AG08396 (cell line): Measurements from ENCODE around the gene RAD51B.
"Not testable (repeated sequence)": the region's sequence is repeated elsewhere in the genome, so short reads cannot be mapped to it uniquely, and the experiment has no call there.

Experiments
- DNase-seq: peaks from one replicate; pipeline ENCODE4 v3.0.0; 2012; ENCODE audit warnings: low spot score, mixed read lengths

The RAD51B gene

DNA sequence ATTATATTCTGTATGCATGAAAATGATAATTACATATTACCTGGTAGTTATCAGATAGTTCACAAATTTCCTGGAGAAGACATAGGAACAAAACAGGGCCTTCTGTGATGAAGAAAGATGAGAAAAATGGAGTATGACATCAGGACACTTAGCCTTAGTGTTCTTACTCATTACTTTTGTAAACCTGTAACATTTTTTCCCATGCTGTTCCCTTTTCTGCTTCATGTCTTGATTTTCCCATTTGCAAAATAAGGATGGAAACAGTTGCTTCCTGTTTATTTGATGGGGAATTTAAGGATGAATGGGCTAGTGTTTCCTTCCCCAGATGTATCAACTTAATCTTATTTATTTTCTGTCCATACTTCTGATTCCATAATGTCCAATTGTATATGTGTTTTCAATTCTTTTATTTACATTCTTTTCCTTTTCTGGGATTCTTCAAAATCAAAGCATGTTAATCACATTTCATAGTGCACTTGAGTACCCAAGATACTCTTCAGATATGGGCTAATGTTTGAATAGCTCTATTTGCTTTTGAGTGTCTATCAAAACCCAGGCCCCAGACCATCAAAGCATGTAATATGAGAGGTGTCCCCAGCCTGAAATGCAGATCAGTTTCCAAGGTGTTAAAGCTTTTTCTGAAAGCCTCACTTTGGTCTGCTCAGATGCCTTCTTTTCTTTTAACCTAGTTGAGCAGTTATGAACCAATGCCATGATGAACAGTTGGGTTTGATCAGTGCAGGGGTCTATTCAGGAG, 260.5 kb downstream of the RAD51B start:
- no peak for DNase-seq

DNA sequence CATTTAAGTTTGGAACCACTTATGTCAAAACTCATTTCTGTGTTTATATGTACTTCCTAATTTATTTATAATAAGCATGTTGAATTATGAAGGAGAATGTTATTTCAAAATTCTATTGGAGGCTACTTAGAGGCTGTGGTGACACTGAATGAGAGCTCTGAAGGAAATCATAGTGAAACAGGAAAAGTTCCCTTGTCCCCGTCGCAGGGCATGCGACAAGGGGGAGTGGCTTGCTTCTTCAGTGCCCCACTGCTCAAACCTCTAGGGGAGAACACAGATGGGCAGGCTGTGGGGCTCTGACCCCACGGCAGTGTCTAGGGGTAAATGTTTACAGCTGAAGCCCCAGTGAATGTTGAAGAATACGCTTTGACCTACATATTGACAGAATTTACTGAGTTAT, 261.9 kb downstream of the RAD51B start:
- no peak for DNase-seq

DNA sequence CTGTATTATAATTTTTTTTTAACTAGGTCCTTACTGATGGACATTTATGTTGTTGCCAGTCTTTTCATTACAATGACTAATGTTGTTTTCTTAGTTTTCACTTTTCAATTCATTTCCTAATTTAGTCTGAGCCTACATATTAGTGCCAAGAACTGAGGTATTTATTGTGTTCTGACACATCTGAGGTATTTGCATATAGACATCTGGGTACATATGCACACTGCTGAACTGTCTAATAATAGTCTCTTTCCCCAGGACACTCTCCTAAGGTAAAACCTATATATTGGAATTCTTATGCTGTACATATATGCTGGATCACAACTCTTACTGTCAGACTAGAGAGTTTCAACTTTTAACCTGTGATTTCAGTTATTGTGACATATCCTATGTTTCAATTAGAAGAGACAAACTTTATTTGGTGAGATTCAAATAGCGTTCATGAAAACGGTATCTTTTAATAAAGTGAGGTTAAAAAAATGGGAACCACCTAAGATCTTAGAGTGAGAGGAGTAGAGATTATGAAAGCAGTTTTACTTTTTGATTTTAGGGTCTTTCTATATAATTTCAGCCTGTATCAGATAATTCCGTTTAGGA, 263.2 kb downstream of the RAD51B start:
- no peak for DNase-seq

DNA sequence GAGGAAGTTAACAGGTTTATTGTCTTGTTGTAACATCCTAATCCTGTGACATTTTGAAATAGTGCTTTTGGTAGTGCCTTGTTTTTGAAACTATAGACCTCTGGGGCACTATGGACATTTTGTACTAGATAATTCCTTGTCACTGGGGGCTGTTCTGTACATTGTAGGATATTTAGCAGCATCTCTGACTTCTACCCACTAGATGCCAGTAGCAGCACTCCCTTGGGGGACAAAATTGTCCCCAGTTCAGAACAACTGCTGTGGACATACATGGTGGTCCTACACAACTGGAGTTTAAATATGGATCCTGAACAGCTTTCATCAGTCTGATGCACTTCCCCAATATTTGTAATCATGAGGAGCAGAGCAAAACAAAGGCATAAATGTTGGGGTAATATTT, 264.7 kb downstream of the RAD51B start:
- no peak for DNase-seq

DNA sequence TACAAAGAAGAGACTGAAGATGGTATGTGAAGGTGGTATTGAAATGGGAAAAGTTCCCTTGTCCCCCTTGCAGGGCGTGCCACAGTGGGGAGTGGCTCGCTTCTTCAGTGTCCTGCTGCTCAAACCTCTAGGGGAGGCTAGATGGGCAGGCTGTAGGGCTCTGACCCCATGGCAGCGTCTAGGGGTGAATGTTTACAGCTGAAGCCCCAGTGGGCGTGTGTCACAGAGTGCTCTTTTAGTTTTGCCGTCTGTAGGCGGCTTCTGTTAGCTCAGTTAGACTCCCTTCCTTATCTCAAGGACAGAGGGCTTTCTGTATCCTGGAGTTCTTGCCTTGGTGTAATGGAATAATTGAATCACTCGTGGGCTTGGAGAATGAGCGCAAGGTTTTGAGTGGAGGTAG, 266.2 kb downstream of the RAD51B start:
- no peak for DNase-seq

DNA sequence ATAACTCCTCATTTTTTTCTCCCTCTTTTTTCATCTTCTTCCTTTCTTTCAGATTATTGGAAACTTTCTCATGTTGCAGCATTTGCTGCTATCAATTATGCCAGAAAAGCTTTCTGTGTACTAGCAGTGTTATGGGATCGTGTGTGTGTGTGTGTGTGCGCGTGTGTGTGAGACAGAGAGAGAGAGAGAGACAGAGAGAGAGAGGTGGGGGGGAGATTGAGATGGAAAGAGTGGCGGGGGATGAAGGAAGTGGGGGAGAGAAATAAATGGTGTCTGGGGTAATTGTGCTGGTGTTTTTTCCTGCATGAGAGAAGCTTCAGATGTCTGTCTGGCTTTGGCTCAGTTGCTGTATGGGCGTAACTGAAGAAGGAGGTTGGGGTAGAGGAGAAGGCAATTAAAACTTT, 268.9 kb downstream of the RAD51B start:
- no peak for DNase-seq

DNA sequence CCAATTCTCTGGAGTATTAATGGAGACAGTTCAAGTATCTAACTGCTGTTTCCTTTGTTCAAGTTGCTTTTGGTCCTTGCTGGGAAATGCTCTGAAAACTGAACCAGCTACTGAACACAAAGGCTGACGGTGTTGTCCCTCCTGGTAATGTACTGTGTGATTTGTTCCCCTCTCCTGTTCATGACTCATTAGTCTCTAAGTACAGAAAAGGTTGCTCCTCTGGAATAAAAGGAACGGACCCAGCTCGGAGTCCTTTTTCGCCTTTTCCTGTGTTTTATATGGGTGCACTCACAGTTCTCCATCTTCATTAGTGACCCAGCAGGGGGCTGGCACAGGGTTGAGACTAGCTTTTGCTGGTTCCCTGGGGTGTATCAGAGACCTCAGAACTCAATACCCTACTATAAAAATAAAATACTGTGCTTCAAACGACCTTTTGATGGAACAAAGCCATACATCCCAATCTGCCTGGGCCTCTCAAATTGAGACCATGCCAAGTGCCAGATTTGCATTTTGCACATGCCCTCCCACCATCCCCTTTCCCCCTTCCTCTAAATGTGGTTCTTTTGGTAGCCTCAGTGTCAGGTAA, 269.7 kb downstream of the RAD51B start:
- DNase-seq = no peak

DNA sequence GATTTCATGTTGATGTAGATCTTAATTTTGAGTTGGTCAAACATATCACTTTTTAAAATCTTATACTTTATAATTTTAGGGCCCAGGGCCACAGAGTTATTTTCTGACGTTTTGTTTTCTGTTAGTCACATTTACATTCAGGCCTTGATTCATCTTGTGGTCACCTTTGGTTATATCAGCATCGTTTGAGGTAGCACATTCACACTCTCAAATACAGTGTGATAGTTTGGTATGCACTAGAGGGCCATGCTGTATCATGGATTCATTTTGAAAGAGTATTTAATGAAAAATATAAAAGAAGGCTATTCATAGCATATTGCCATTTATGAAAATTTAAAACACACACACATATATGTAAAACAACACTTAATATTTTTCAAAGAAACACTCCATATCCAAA, 274.6 kb downstream of the RAD51B start:
- DNase-seq = no peak

DNA sequence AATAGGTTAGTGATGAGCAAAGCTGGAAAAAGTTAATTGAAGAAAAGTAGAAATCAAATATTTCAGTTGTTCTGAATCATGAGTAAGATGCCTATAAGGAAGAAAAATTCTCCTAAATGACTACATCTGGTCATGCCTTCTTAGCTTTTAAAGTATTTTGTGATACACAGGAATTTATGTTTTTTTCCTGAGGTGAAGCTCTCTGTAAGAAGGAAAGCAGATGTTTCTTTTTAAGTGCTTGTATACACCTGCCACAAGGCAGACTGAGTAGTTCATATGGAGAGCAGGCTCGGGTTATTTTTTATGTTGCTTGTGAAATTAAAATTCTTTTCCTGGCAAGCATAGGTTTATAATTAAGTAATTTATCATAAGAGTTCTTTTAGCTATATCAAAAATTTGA, 275.2 kb downstream of the RAD51B start:
- no peak for DNase-seq

DNA sequence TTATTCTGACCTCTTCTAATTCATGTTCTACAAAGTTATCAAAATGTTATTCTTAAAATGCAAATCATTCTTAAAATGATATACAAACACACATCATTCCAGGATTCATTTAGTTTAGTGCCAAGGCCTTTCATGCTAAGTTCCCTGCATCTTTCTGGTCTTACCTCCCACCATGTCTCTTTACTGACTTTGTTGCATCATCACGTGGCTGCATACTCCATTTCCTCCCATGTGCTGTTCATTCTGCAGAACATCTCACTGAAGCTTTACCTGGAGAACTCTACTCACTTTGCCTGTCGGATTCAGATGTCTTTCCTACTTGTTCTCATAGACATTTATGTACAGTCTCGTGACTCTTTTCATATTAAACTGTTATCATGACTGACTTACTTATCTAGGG, 278.1 kb downstream of the RAD51B start:
- no peak for DNase-seq

DNA sequence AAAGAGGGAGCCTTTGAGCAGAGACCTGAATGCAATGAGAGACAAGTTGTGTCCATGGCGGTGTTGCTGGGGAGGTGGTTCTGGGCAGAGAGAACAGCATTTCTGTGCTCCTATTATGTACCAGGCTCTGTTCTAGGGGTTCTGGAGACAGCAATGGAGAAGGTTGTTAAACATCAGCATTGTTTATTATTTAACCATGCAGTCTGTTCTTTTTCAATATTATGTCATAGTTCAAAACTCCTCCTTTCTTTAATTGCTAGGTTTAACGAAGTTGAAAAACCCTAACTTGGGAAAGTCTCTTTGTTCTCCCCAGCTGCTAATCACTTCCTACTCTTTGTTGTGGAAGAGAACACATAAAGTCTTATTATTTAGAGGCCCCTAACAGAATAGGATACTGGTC, 279.3 kb downstream of the RAD51B start:
- DNase-seq = no peak

DNA sequence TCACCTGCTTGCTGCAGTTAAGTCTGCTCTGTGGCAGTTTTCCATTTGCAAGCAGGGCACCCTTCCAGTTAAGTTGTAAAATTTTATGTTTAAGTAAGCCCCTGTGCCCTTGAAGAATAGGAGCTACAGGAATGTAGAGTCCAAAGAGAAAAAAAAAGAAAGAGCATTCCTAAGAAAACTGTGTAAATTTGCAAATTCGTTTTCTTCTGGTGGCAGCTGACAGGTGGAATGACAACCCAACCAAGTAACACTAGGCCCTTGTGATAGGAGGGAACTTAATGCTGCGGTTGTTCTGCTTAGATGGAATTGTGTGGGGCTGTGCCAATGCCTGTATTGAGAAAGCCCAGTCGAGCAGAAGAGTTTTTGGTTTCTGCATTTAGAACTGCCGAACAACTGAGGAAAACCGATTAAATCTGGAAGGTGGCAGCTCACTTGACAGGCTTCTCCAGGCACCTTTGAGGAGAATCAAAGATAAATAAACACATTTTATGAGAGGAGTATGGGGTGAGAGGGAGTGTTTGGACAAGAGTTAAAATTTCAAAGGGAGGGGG, 280.0 kb downstream of the RAD51B start:
- DNase-seq = no peak

DNA sequence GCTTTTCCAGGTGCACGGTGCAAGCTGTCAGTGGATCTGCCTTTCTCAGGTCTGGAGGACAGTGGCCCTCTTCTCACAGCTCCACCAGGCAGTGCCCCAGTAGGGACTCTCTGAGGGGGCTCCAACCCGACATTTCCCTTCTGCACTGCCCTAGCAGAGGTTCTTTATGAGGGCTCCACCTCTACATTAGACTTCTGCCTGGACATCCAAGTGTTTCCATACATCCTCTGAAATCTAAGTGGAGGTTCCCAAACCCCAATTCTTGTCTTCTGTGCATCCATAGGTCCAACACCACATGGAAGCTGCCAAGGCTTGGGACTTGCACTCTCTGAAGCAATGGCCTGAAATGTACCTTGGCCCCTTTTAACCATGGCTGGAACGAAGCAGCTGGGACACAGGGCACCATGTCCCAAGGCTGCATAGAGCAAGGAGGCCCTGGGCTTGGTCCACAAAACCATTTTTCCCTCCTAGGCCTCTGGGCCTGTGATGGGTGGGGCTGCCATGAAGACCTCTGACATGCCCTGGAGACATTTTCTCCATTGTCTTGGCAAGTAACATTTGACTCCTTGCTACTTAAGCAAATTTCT, 282.2 kb downstream of the RAD51B start:
- not testable (repeated sequence) for DNase-seq

DNA sequence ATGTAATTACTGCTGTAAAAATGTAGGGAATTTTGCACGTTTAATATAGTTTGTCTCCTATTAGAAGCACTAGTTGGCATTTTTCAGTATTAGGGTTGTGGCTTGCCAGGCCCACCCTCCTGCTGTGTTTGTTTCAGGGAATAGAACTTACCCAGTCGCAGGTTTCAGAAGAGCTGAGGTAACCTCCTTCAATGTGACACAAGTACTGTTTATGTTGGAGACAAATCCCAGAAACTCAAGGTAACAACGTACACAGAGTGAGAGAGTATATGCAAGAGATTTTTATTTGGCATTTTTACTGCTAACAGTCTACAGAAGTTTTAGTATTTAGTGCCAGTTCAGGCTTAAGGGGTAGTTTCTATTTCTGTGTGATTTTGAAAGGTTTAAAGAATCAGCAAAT, 284.3 kb downstream of the RAD51B start:
- no peak for DNase-seq

DNA sequence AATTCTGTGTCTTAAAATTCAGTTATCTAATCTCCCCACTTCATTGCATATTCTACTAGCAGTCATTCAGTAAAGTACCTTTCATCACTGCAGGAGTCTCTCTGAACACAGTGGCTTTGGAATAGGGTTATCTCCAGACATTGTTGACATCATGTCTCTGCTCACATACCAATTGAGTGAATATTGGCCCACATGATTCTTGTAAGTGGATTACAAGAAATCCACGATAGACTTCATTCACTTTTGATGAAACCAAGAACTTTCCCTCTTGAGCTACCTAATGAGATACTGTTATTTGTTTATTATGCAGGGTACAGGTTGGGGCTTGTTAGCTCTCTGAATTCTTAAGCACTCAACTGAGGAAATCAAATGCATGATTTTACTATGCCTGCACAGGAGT, 284.9 kb downstream of the RAD51B start:
- peak; percentile 60 for DNase-seq

DNA sequence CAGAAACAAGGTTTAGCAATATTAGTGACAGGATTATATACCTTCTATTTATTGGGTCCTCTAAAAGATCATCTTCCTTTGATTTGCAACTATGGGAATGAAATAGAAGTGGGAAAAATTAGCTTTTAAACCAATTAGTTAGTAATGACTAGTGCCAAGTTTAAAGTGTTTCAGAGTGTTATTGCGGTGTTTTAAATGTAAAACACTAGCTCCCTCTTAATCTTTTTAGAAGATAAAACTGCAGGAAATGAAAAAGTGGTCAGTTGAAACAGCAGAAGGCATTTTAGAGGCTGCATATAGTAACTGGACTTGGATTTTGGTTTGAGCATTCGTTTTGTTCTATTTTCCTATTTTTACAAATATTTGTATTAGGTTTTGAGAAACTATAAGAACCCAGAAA, 286.2 kb downstream of the RAD51B start:
- DNase-seq = no peak

DNA sequence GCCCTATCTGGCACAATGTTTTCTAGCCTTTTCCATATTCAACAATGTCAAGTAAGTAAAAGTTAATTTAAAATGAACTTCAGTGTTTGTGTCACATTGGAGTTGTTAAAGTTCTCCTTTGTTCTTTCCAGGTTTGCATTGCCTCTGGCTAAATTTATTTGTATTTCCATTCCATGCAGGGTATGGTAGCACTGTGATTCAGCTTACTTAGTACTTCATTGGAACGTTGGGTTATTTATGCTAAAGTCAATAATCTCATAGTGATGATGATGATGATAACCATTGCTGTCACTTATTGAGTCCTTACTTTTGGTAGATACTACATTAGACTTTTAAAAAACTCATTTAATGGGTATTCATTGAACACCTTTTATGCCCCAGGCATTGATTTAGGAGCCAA, 286.9 kb downstream of the RAD51B start:
- DNase-seq = no peak

DNA sequence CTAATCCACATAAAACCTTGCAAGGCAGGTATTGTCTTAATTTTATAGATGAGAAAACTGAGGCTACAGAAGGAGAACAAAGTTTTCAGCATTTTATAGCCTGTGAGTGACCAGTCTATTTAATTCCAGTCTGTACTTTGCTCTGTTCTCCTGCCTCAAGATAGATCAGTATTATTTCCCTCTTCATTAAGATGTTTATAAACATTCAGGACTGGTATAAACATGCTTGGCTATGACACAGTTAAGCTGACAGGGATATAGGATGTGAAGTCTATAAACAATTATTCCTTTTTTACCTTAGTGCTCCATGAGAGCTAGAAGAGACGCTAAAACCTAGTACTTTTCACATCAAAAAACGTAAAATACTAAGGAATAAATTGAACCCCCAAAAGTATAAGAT, 287.3 kb downstream of the RAD51B start:
- DNase-seq = no peak

DNA sequence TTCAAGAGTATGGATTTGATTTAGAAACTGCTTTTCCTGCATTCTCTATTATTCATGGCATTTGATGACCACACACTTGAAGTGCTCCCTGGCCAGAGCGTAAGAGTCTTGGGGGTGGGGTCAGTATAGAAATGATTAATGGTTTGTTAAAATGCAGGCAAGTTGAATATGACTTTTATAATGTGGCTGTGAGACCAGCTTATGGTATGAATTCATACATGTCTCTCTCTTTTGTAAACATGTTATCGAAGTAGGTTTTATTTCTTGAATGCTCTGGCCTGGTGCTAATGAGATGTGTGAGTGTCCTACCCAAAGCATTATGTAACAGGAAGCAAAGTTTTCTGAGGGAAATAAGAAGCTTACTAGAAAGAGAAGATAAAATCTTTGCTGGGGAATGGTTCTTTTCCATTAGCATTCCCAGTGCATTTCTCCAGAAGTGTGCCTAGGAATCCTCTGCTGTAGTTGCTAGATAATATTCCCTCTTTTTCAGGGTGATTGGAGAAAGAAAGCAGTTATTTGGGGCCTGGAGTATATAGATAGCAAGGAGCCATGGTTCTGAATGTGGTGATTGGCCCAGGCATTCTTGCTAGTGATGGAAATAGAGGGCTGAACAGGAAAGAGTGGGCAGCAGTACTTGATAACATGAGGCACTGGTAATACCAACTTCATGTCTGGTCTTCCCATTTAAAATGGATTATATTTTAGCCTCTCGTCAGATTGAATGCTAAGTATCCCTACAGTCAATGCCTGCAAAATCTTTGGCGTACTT, 289.7 kb downstream of the RAD51B start:
- DNase-seq = no peak

DNA sequence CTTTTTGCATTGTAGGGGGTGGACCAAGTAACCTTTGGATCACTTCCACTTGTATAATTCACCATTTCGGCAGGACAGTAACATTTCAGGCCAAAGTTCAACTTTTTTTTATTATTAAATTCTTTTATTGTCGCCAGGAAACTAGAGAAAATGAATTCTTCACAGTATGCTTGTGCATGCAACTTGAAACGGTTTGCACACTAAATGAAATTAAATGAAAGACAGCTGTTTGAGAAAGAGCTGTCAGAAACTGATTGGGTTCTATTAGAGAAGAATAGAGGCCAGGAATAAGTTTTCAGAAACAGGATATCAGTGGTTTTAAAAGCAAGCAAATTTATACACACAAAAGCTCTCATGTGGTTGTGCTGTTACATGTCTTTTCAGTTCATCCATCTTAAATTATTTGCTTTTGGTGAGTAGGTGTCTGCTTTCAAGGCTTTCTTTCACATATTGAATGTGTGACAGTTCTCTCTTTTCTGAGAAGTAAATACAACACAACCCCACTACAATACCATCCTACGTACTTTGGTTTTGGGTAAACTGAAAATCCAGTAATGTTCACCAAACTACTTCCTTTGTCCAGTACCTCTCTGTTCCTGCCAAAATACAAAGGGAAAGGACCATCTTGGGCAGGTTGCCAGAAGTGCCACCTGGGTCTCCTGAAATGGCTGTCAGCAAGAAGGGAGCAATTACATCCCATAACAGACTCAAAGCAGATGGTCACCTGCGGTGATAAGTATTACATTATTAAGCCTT, 291.7 kb downstream of the RAD51B start:
- DNase-seq = no peak

DNA sequence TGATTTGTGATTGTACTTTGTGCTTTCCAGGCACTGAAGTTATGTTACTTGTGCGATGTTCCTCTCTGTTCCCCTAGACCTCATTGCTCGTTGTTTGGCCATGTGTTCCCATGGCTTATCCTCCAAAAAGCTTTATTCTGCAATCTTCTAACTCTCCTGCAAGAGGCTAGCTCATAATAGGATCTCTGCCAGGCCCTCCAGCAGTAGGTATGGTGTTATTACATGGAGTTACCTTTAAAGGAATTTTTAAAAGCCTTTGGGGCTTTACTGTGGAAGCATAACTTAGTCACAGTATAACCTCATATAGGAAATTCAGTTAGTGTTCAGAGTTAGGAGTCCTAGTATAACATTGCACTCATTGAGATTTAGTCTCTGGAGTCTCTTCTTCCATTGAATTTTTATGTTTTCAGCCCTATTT, 292.3 kb downstream of the RAD51B start:
- no peak for DNase-seq

DNA sequence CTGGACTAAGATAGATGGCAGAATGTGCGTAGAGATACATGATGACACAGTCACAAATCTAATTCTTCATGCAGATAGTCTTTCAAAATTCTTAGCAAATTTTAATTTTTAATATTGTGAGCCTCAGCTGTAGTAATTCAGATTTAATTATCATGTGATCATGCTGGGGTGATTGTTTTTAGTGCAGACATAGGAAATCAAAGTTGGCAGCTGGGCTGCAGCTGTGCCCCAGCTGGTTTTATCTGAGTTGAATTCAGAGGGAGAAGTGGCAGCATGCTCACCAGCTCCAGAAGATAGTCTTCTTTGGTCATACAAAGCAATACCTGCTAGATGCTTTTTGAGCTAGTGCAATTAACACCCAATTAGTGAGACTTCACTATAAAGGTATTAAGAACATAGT, 292.9 kb downstream of the RAD51B start:
- DNase-seq = no peak
